ENCODE results near the gene PHF14. TPM values are rescaled to one million over a fixed set of nuclear protein-coding genes. Genes with fewer than 3 reads are reported as not detected.

Gene PHF14
- polyA plus RNA-seq, 3 donors, result 4.8 to 7.4 (median 5.4) TPM

DNA sequence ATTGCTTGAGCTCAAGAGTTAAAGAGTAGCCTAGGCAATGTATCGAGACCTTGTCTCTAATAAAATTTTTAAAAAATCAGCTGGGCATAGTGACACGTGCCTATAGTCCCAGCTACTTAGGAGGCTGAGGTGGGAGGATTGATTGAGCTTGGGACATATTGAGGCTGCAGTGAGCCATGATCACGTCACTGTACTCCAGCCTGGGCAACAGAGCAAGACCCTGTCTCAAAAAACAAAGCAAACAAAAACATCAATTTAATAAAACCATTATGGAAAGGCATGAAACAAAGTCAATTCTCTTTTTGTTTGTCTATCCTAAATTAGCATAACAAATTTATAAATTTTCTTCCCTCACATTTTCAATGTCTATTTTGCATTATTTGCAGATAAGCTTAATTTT lies 108.4 kb downstream of the PHF14 start:
- Mint-ChIP-seq H3K9me3 (peaks cover 2 to 8% (median 3%) of the 10 kb centered on the region in 7 donors), H3K4me3 (no peak overlapping the region), H3K36me3 (peaks cover 9% of the 10 kb centered on the region in 2 donors), H3K4me1 (no peaks in the 10 kb centered on the region), H3K27ac (no peak overlapping the region), H3K27me3 (ENCODE audit: low read depth in 3 of 3) (no peaks in the 10 kb centered on the region)
- TF ChIP-seq, protein P1, sequence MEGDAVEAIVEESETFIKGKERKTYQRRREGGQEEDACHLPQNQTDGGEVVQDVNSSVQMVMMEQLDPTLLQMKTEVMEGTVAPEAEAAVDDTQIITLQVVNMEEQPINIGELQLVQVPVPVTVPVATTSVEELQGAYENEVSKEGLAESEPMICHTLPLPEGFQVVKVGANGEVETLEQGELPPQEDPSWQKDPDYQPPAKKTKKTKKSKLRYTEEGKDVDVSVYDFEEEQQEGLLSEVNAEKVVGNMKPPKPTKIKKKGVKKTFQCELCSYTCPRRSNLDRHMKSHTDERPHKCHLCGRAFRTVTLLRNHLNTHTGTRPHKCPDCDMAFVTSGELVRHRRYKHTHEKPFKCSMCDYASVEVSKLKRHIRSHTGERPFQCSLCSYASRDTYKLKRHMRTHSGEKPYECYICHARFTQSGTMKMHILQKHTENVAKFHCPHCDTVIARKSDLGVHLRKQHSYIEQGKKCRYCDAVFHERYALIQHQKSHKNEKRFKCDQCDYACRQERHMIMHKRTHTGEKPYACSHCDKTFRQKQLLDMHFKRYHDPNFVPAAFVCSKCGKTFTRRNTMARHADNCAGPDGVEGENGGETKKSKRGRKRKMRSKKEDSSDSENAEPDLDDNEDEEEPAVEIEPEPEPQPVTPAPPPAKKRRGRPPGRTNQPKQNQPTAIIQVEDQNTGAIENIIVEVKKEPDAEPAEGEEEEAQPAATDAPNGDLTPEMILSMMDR (IDR thresholded peaks at IDR 0.05), result no peak
- Histone ChIP-seq H3K79me2 (ENCODE audit: insufficient read depth, low read length) (no peaks in the 10 kb centered on the region), H3K27me3 (ENCODE audit: control insufficient read depth in 2 of 2, insufficient read depth in 2 of 2, low read length in 2 of 2) (no peaks in the 10 kb centered on the region), H3K4me2 (replicated peaks; ENCODE audit: extremely low read depth, low read length, poor library complexity, severe bottlenecking) (no peak overlapping the region), H3K9me3 (replicated peaks in 1 of 2; ENCODE audit: control insufficient read depth in 1 of 2, insufficient read depth in 1 of 2, low read length in 2 of 2) (peaks cover 0 to 5% of the 10 kb centered on the region in 2 donors), H3K4me3 (replicated peaks in 1 of 3; ENCODE audit: low read depth in 2 of 3, low read length in 3 of 3) (no peak overlapping the region), H3K36me3 (replicated peaks in 1 of 2; ENCODE audit: control insufficient read depth in 1 of 2, insufficient read depth in 2 of 2, low read length in 2 of 2) (no peaks in the 10 kb centered on the region), H3K9ac (ENCODE audit: insufficient read depth, low read length, poor library complexity, severe bottlenecking) (no peak overlapping the region), H3K4me1 (ENCODE audit: control insufficient read depth in 1 of 2, insufficient read depth in 2 of 2, low read length in 2 of 2) (no peaks in the 10 kb centered on the region), H3K27ac (ENCODE audit: low read depth in 1 of 2, low read length in 2 of 2) (no peak overlapping the region), H2AFZ (ENCODE audit: insufficient read depth, low read depth, low read length, poor library complexity, severe bottlenecking) (no peak overlapping the region), H4K20me1 (ENCODE audit: insufficient read depth, low read length) (no peaks in the 10 kb centered on the region)
- DNase-seq, result no peak
- WGBS (ENCODE audit: insufficient coverage), result no CpG with 5 or more reads among the region's 3 CpGs
- intact Hi-C loops (cut with micrococcal nuclease), result no loop called here

DNA sequence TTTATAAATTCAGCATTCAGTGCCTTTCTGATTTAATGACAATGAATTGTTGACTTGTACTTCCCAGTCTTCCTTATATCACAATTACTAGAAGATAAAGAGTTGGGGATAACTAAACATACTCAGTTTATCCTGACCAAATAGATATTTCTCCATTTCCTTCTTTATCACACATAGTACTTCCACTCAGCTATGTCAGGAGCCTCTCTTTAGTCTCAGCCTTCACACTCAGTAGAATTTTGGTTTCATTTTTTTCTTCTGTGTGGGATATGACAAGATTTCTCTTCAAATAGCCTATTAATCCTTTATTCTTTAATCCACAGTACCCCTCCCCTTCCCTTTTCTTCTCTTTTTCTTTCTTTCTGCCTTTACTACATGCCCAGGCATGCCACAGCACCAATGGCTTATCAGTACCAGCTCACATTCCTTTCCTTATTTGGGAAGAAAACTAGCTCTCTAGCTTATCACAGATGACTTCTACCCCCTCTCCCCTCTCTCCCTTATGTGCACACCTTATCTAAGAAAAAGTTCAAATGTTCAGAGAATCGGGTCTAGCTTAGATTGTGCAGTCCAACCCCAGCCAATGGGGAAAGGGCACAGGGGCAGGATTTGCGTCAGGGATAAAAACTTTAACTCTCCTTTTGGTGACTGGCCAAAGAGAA lies 109.0 kb downstream of the PHF14 start:
- no peaks in the 10 kb centered on the region for H3K4me1 Mint-ChIP-seq
- H3K27me3 Mint-ChIP-seq (ENCODE audit: low read depth in 3 of 3), result no peaks in the 10 kb centered on the region
- 83% methylated on average over 1 of the region's 2 CpGs for WGBS (ENCODE audit: insufficient coverage)
- Histone ChIP-seq H3K4me2 (replicated peaks; ENCODE audit: extremely low read depth, low read length, poor library complexity, severe bottlenecking) (no peak overlapping the region), H3K4me1 (ENCODE audit: control insufficient read depth in 1 of 2, insufficient read depth in 2 of 2, low read length in 2 of 2) (no peaks in the 10 kb centered on the region), H3K4me3 (replicated peaks in 1 of 3; ENCODE audit: low read depth in 2 of 3, low read length in 3 of 3) (no peak overlapping the region), H4K20me1 (ENCODE audit: insufficient read depth, low read length) (no peaks in the 10 kb centered on the region), H3K36me3 (replicated peaks in 1 of 2; ENCODE audit: control insufficient read depth in 1 of 2, insufficient read depth in 2 of 2, low read length in 2 of 2) (no peaks in the 10 kb centered on the region), H3K9me3 (replicated peaks in 1 of 2; ENCODE audit: control insufficient read depth in 1 of 2, insufficient read depth in 1 of 2, low read length in 2 of 2) (peaks cover 0 to 5% of the 10 kb centered on the region in 2 donors), H3K27ac (ENCODE audit: low read depth in 1 of 2, low read length in 2 of 2) (no peak overlapping the region), H3K79me2 (ENCODE audit: insufficient read depth, low read length) (no peaks in the 10 kb centered on the region), H3K27me3 (ENCODE audit: control insufficient read depth in 2 of 2, insufficient read depth in 2 of 2, low read length in 2 of 2) (no peaks in the 10 kb centered on the region), H2AFZ (ENCODE audit: insufficient read depth, low read depth, low read length, poor library complexity, severe bottlenecking) (no peak overlapping the region), H3K9ac (ENCODE audit: insufficient read depth, low read length, poor library complexity, severe bottlenecking) (no peak overlapping the region)
- no peak for DNase-seq
- peaks cover 13 to 14% of the 10 kb centered on the region in 2 donors for H3K36me3 Mint-ChIP-seq
- peak overlapping the region in 2 of 7 donors; percentile 12 to 42 for H3K27ac Mint-ChIP-seq
- H3K4me3 Mint-ChIP-seq, result no peak overlapping the region
- TF ChIP-seq, protein P1 (IDR thresholded peaks at IDR 0.05), result no peak
- peaks cover 2 to 8% (median 3%) of the 10 kb centered on the region in 7 donors for H3K9me3 Mint-ChIP-seq
- intact Hi-C loops (cut with micrococcal nuclease), result no loop called here

All from CD14-positive monocyte (primary cell).